ENCODE measurements around the gene CNOT4. TPM values are rescaled to one million over a fixed set of nuclear protein-coding genes. Genes with fewer than 3 reads are reported as not detected.

The CNOT4 gene
- polyA plus RNA-seq, 2 of the 4 experiments (the other 2 are of a cell fraction): 10.0 to 16.4 TPM

DNA sequence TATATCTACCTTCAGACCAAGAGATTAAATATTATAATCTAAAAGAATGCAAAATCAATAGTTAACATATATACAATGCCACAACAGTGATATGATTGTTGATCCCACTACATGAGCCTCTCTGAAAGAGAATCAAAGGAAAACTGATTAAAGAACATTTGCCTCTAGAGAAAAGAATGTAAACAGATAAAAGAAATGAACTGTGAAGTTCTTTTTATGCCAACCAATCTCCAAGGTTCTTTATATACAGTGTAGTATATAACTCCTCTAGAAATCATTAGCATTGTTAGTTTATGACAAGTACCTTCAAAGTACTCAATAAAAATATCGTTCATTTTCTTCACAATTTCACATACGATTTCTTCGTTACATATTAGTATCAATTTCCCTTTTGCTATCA is 20.1 kb downstream of the CNOT4 start:
- TF ChIP-seq POLR2A (IDR thresholded peaks at IDR 0.05; ENCODE audit: low read length) (no peak), NR3C1 (IDR thresholded peaks at IDR 0.05) (no peak)
- TF ChIP-seq, protein P1, sequence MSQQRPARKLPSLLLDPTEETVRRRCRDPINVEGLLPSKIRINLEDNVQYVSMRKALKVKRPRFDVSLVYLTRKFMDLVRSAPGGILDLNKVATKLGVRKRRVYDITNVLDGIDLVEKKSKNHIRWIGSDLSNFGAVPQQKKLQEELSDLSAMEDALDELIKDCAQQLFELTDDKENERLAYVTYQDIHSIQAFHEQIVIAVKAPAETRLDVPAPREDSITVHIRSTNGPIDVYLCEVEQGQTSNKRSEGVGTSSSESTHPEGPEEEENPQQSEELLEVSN (IDR thresholded peaks at IDR 0.05; ENCODE audit: borderline replicate concordance, low read depth): no peak
- TF ChIP-seq, protein P2, sequence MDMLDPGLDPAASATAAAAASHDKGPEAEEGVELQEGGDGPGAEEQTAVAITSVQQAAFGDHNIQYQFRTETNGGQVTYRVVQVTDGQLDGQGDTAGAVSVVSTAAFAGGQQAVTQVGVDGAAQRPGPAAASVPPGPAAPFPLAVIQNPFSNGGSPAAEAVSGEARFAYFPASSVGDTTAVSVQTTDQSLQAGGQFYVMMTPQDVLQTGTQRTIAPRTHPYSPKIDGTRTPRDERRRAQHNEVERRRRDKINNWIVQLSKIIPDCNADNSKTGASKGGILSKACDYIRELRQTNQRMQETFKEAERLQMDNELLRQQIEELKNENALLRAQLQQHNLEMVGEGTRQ (IDR thresholded peaks at IDR 0.05): no peak
- CTCF ChIA-PET: interaction anchor here (0.5 kb wide), 1 partner anchor 1206 kb away, joined by 3 read pairs; no protein-coding TSS in a partner anchor
- no peak overlapping the region for H3K4me2 ChIP-seq
- POLR2A ChIA-PET: interaction anchor here (0.6 kb wide), 1 partner anchor 11 kb away, joined by 7 read pairs; no protein-coding TSS in a partner anchor
- 96% methylated on average over 3 of the region's 3 CpGs for WGBS (ENCODE audit: missing lambda C conversion rate)
- H3K27ac ChIP-seq: no peak overlapping the region
- H3K4me1 ChIP-seq: peaks cover 24% of the 10 kb centered on the region
- no peak overlapping the region for H3K4me3 ChIP-seq
- DNase-seq (ENCODE audit: low read depth in 1 of 2, low spot score in 1 of 2) (no peak), FAIRE-seq (no peak), ATAC-seq (no peak)
- no peaks in the 10 kb centered on the region for H3K9me3 ChIP-seq

DNA sequence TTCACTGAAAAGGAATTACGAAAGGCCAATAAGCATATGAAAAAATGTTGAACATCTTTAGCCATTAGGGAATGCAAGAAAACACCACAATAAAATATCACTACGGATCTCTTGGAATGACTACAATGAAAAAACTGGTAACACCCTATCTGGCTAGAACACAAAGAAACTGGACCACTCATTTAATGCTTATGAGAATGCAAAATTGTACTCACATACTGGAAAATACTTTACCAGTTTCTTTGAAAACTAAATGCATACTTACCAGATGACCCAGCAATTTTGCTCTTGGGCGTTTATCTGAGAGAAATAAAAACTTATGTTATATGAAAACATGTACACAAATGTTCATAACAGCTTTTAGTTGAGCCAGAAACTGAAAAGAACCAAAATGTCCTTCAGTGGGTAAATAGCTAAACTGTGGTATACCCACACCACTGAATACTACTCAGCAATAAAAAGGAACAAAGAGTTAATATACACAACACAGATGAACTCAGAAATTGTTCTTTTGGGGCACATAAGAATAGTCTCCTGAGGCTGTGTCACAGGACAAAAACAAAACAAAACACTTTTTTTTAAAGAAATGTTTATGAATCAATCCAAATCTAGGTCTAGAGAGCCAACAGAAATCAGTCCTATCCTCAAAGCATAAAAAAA is 23.5 kb downstream of the CNOT4 start:
- no peak overlapping the region for H3K4me3 ChIP-seq
- FAIRE-seq (no peak), DNase-seq (ENCODE audit: low read depth in 1 of 2, low spot score in 1 of 2) (no peak), ATAC-seq (no peak)
- peaks cover 21% of the 10 kb centered on the region for H3K4me1 ChIP-seq
- H3K9me3 ChIP-seq: no peaks in the 10 kb centered on the region
- POLR2A ChIA-PET: no interaction called here
- TF ChIP-seq HOXA7 (CRISPR knock-in tag; IDR thresholded peaks at IDR 0.05): no peak
- TF ChIP-seq POLR2A (IDR thresholded peaks at IDR 0.05; ENCODE audit: low read length): no peak
- TF ChIP-seq GATA3 (IDR thresholded peaks at IDR 0.05; ENCODE audit: borderline replicate concordance): no peak
- TF ChIP-seq, protein P3, sequence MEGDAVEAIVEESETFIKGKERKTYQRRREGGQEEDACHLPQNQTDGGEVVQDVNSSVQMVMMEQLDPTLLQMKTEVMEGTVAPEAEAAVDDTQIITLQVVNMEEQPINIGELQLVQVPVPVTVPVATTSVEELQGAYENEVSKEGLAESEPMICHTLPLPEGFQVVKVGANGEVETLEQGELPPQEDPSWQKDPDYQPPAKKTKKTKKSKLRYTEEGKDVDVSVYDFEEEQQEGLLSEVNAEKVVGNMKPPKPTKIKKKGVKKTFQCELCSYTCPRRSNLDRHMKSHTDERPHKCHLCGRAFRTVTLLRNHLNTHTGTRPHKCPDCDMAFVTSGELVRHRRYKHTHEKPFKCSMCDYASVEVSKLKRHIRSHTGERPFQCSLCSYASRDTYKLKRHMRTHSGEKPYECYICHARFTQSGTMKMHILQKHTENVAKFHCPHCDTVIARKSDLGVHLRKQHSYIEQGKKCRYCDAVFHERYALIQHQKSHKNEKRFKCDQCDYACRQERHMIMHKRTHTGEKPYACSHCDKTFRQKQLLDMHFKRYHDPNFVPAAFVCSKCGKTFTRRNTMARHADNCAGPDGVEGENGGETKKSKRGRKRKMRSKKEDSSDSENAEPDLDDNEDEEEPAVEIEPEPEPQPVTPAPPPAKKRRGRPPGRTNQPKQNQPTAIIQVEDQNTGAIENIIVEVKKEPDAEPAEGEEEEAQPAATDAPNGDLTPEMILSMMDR (IDR thresholded peaks at IDR 0.05): no peak
- no peak for TF ChIP-seq ZNF302 (CRISPR knock-in tag; IDR thresholded peaks at IDR 0.05)
- TF ChIP-seq JUN (IDR thresholded peaks at IDR 0.05): no peak
- no peak for TF ChIP-seq CEBPB (IDR thresholded peaks at IDR 0.05)
- TF ChIP-seq, protein P4, sequence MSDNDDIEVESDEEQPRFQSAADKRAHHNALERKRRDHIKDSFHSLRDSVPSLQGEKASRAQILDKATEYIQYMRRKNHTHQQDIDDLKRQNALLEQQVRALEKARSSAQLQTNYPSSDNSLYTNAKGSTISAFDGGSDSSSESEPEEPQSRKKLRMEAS (IDR thresholded peaks at IDR 0.05): no peak
- TF ChIP-seq NR3C1 (IDR thresholded peaks at IDR 0.05): no peak
- TF ChIP-seq, protein P5, sequence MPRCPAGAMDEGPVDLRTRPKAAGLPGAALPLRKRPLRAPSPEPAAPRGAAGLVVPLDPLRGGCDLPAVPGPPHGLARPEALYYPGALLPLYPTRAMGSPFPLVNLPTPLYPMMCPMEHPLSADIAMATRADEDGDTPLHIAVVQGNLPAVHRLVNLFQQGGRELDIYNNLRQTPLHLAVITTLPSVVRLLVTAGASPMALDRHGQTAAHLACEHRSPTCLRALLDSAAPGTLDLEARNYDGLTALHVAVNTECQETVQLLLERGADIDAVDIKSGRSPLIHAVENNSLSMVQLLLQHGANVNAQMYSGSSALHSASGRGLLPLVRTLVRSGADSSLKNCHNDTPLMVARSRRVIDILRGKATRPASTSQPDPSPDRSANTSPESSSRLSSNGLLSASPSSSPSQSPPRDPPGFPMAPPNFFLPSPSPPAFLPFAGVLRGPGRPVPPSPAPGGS (IDR thresholded peaks at IDR 0.05): no peak
- TF ChIP-seq NPAS2 (CRISPR knock-in tag; IDR thresholded peaks at IDR 0.05; ENCODE audit: borderline replicate concordance): no peak
- no peak for TF ChIP-seq PHF8 (IDR thresholded peaks at IDR 0.05; ENCODE audit: borderline replicate concordance, low read depth)
- no peak for TF ChIP-seq BHLHE40 (IDR thresholded peaks at IDR 0.05; ENCODE audit: low read depth, low read length)
- CTCF ChIA-PET: interaction anchor here (0.7 kb wide), 1 partner anchor 72 kb away, joined by 3 read pairs; no protein-coding TSS in a partner anchor
- no peak overlapping the region for H3K4me2 ChIP-seq
- H3K27ac ChIP-seq: no peak overlapping the region
- 82% methylated on average over 3 of the region's 3 CpGs for WGBS (ENCODE audit: missing lambda C conversion rate)

DNA sequence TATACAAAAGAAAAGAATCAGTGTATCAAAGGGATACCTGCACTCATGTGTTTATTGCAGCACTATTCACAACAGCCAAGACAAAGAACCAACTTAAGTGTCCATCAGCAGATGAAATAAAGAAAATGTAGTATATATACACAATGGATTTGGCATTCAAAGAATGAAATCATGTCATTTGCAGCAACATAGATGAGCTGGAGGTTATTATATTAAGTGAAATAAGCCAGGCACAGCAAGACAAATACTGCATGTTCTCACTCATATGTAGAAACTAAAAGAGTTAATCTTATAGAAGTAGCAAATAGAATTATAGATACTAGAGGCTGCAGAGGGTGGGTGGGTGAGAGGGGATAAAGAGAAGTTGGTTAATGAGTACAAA is 28.3 kb downstream of the CNOT4 start:
- FAIRE-seq (no peak), DNase-seq (ENCODE audit: low read depth in 1 of 2, low spot score in 1 of 2) (no peak), ATAC-seq (no peak)
- no peak for TF ChIP-seq RFX5 (IDR thresholded peaks at IDR 0.05)
- TF ChIP-seq, protein P6, sequence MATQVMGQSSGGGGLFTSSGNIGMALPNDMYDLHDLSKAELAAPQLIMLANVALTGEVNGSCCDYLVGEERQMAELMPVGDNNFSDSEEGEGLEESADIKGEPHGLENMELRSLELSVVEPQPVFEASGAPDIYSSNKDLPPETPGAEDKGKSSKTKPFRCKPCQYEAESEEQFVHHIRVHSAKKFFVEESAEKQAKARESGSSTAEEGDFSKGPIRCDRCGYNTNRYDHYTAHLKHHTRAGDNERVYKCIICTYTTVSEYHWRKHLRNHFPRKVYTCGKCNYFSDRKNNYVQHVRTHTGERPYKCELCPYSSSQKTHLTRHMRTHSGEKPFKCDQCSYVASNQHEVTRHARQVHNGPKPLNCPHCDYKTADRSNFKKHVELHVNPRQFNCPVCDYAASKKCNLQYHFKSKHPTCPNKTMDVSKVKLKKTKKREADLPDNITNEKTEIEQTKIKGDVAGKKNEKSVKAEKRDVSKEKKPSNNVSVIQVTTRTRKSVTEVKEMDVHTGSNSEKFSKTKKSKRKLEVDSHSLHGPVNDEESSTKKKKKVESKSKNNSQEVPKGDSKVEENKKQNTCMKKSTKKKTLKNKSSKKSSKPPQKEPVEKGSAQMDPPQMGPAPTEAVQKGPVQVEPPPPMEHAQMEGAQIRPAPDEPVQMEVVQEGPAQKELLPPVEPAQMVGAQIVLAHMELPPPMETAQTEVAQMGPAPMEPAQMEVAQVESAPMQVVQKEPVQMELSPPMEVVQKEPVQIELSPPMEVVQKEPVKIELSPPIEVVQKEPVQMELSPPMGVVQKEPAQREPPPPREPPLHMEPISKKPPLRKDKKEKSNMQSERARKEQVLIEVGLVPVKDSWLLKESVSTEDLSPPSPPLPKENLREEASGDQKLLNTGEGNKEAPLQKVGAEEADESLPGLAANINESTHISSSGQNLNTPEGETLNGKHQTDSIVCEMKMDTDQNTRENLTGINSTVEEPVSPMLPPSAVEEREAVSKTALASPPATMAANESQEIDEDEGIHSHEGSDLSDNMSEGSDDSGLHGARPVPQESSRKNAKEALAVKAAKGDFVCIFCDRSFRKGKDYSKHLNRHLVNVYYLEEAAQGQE (IDR thresholded peaks at IDR 0.05): no peak
- H3K4me1 ChIP-seq: peaks cover 11% of the 10 kb centered on the region; the same call in 2 of the 3 replicates
- no peaks in the 10 kb centered on the region for H3K9me3 ChIP-seq
- H3K4me3 ChIP-seq: no peak overlapping the region
- ChIA-PET CTCF (no interaction called here), POLR2A (no interaction called here)
- no peak overlapping the region for H3K27ac ChIP-seq
- H3K4me2 ChIP-seq: no peak overlapping the region
